Colonic mucosa (tissue), 4 donors: Measurements from ENCODE around the gene SMIM1. TPM values are rescaled to one million over a fixed set of nuclear protein-coding genes. Genes with fewer than 3 reads are reported as not detected.

Experiments
- DNase-seq: peaks from one replicate; pipeline ENCODE4 v3.0.0-alpha.2; 2020
- H3K27ac ChIP-seq: fragments of 200-600 bp; one replicate; pipeline ENCODE4 v1.8.0; 2021
- H3K27me3 ChIP-seq: fragments of 200-600 bp; one replicate; pipeline ENCODE4 v1.8.0; 2021
- H3K36me3 ChIP-seq: fragments of 200-600 bp; one replicate; pipeline ENCODE4 v1.8.0; 2021
- H3K4me1 ChIP-seq: fragments of 200-600 bp; one replicate; pipeline ENCODE4 v1.8.0; 2021; ENCODE audit warnings: mild to moderate bottlenecking
- H3K4me3 ChIP-seq: fragments of 200-600 bp; one replicate; pipeline ENCODE4 v1.8.0; 2021
- H3K9ac ChIP-seq, 2 donors: one replicate each; pipeline ENCODE4 v1.7.0; 2013; ENCODE audit warnings: control low read depth in 2 of 2, low read depth in 2 of 2, low read length in 2 of 2
- H3K9me3 ChIP-seq: fragments of 200-600 bp; one replicate; pipeline ENCODE4 v1.8.0; 2021
- CTCF ChIP-seq: fragments of 200-600 bp; IDR thresholded peaks from one replicate; pipeline ENCODE4 v1.8.0; 2022; ENCODE audit warnings: antibody characterized with exemption, mild to moderate bottlenecking
- intact Hi-C: fragments of 100-400 bp; cut with DNase I; formaldehyde crosslinking; loops from one replicate; pipeline ENCODE4 v1.14.1; 2022
- total RNA-seq, 2 donors: library from RNA; stranded (reverse); fragmentation: NEBNext Ultra II Directional in 1 of 2; extraction: Animal tissue kit (Norgen Biotek cat#: 25700) in 1 of 2; gene quantifications; one replicate each; pipeline ENCODE4 v1.2.1, GENCODE V29; 2021
- donor health status: healthy.
- donor health status: DM: no; HTN: no; CAD: no.
- donor health status: DM: no; HTN: no; CAD: no.

The SMIM1 gene
- total RNA-seq, 2 donors from 2014 or later = 1.9 to 2.4 TPM

GRCh38 chr1:3762873-3763228 lies 9.7 kb upstream of the SMIM1 start:
- Histone ChIP-seq H3K9me3 (no peaks in the 10 kb centered on the region), H3K27me3 (no peaks in the 10 kb centered on the region), H3K4me3 (no peak overlapping the region), H3K27ac (no peak overlapping the region), H3K36me3 (no peaks in the 10 kb centered on the region), H3K4me1 (no peaks in the 10 kb centered on the region), H3K9ac (no peak overlapping the region)
- TF ChIP-seq CTCF = no peak
- intact Hi-C loops = no loop called here
- DNase-seq = no peak

DNA sequence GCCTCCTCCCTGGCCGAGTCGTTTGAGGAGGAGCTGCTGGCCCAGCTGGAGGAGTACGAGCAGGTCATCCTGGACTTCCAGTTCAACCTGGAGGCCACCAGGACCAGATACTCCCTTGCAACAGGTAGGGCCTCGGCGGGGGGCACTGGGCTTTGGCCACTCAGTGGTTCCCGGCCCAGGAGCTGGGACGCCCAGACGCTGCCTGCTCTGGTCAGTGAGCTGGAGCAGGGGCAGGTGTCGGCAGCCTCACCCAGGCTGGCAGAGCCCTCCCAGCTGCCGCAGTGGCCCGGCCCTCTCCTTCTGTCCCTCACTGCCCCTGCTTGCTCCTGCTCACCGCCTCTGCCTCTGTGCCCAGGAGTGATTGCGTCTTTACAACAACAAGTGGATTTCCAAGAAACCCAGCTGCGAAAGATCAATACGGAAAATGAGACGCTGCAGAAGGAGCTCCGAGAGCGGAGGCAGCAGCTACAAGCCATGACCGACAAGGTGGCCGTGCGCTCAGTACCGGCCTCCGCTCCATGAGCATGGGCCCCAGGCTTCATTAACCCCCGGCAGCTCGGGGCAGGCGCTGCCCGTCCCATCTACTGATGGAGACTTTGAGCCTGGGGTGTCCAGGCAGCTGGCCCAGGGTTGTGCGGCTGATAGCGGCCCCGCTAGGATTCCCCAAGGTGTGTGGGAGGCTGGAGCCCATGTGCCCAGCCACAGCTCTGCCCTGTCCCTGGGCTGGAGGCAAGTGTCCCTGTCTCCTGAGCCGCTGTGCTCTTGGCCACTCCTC lies 9.0 kb upstream of the SMIM1 start:
- Histone ChIP-seq H3K4me1 (no peaks in the 10 kb centered on the region), H3K9me3 (no peaks in the 10 kb centered on the region), H3K27ac (no peak overlapping the region), H3K27me3 (no peaks in the 10 kb centered on the region), H3K4me3 (no peak overlapping the region), H3K36me3 (no peaks in the 10 kb centered on the region), H3K9ac (no peak overlapping the region)
- intact Hi-C loops = no loop called here
- no peak for DNase-seq
- no peak for TF ChIP-seq CTCF

- H3K4me1 ChIP-seq = no peaks in the 10 kb centered on the region
- no peak overlapping the region for H3K27ac ChIP-seq
- DNase-seq = no peak
- H3K9me3 ChIP-seq = no peaks in the 10 kb centered on the region
- no peak for TF ChIP-seq CTCF
- H3K36me3 ChIP-seq = no peaks in the 10 kb centered on the region
- H3K4me3 ChIP-seq = no peak overlapping the region
- H3K27me3 ChIP-seq = no peaks in the 10 kb centered on the region
- H3K9ac ChIP-seq = no peak overlapping the region
- intact Hi-C loops = no loop called here
Measured at GRCh38 chr1:3767328-3767925, 5.1 kb upstream of the SMIM1 start.

GRCh38 chr1:3768811-3769390 lies 3.6 kb upstream of the SMIM1 start:
- no peaks in the 10 kb centered on the region for H3K36me3 ChIP-seq
- no peak overlapping the region for H3K4me3 ChIP-seq

More at GRCh38 chr1:3768811-3769390, 3.6 kb upstream of the SMIM1 start:
- Histone ChIP-seq H3K27me3 (no peaks in the 10 kb centered on the region), H3K9me3 (no peaks in the 10 kb centered on the region), H3K4me1 (no peaks in the 10 kb centered on the region), H3K27ac (no peak overlapping the region), H3K9ac (no peak overlapping the region)
- intact Hi-C loops = no loop called here
- no peak for TF ChIP-seq CTCF
- no peak for DNase-seq
